K562 (cell line): ENCODE results near the gene MTFR2. TPM values are rescaled to one million over a fixed set of nuclear protein-coding genes. Genes with fewer than 3 reads are reported as not detected.

ENCODE experiments used
- AFF4 ChIP-seq: sonication (generic); formaldehyde crosslinking; IDR thresholded peaks from 2 replicates; pipeline ENCODE4 v1.8.0; 2023; ENCODE audit warnings: mild to moderate bottlenecking, missing genetic modification reagents
- BRCA1 ChIP-seq, 2 experiments: fragments of 450-650 bp in 1 of 2; sonication (generic) in 1 of 2; formaldehyde crosslinking in 1 of 2; IDR thresholded peaks; 2 replicates each; pipeline versions ENCODE4 v1.5.0 to v1.6.1; 2017 to 2020; ENCODE audit warnings: mild to moderate bottlenecking in 1 of 2, missing genetic modification reagents in 1 of 2
- C11orf30 ChIP-seq: fragments of 450-650 bp; IDR thresholded peaks from 2 replicates; pipeline ENCODE4 v1.6.1; 2016; ENCODE audit warnings: low read depth, mild to moderate bottlenecking
- CXXC5 ChIP-seq: fragments of 250-450 bp; sonication (Bioruptor Pico); IDR thresholded peaks from 2 replicates; pipeline ENCODE4 v1.8.0; 2022; ENCODE audit warnings: inconsistent platforms, mild to moderate bottlenecking, moderate library complexity
- DACH1 ChIP-seq: fragments of 450-650 bp; IDR thresholded peaks from 2 replicates; pipeline ENCODE4 v1.6.1; 2018; ENCODE audit not compliant: partially characterized antibody
- E2F3 ChIP-seq: fragments of 250-450 bp; sonication (Bioruptor Pico); IDR thresholded peaks from 2 replicates; pipeline ENCODE4 v1.4.0; 2020; ENCODE audit warnings: mild to moderate bottlenecking
- FOXA1 ChIP-seq: fragments of 450-650 bp; IDR thresholded peaks from 2 replicates; pipeline ENCODE4 v1.6.1; 2016; ENCODE audit warnings: mild to moderate bottlenecking, borderline replicate concordance
- HNRNPK ChIP-seq: fragments of 200-400 bp; formaldehyde crosslinking; IDR thresholded peaks from one replicate; pipeline ENCODE4 v1.6.1; 2018; ENCODE audit warnings: mild to moderate bottlenecking, low read depth, low read length; ENCODE audit not compliant: poor library complexity, severe bottlenecking
- IRF2 ChIP-seq: sonication (generic); formaldehyde crosslinking; IDR thresholded peaks from 2 replicates; pipeline ENCODE4 v1.8.1; 2022; ENCODE audit warnings: mild to moderate bottlenecking, missing genetic modification reagents
- LEF1 ChIP-seq: fragments of 450-650 bp; IDR thresholded peaks from 2 replicates; pipeline ENCODE4 v1.6.1; 2016; ENCODE audit warnings: mild to moderate bottlenecking
- MAFF ChIP-seq: IDR thresholded peaks from 2 replicates; pipeline ENCODE4 v1.6.1; 2012; ENCODE audit warnings: low read length, improper control_type of control experiment
- MTA3 ChIP-seq: fragments of 450-650 bp; formaldehyde crosslinking; IDR thresholded peaks from 2 replicates; pipeline ENCODE4 v1.6.1; 2017; ENCODE audit warnings: mild to moderate bottlenecking, borderline replicate concordance
- NFYB ChIP-seq: IDR thresholded peaks from 2 replicates; pipeline ENCODE4 v1.6.1; 2011; ENCODE audit warnings: mild to moderate bottlenecking, moderate library complexity; ENCODE audit not compliant: insufficient read length; ENCODE audit errors: extremely low read depth
- SMAD1 ChIP-seq: fragments of 150-350 bp; IDR thresholded peaks from 2 replicates; pipeline ENCODE4 v1.6.1; 2014; ENCODE audit warnings: low read length, low read depth; ENCODE audit not compliant: partially characterized antibody
- SNAPC5 ChIP-seq: fragments of 250-450 bp; sonication (Bioruptor Pico); IDR thresholded peaks from 2 replicates; pipeline ENCODE4 v1.8.0; 2021; ENCODE audit warnings: moderate library complexity, mild to moderate bottlenecking, inconsistent platforms
- ZBTB43 ChIP-seq: sonication (generic); formaldehyde crosslinking; IDR thresholded peaks from 2 replicates; pipeline ENCODE4 v1.8.0; 2023; ENCODE audit warnings: mild to moderate bottlenecking, missing genetic modification reagents
- ZKSCAN8 ChIP-seq: fragments of 200-800 bp; sonication (Bioruptor generic); IDR thresholded peaks from 2 replicates; pipeline ENCODE4 v1.6.1; 2016; ENCODE audit warnings: missing genetic modification characterization, missing compliant biosample characterization
- ZNF133 ChIP-seq: fragments of 250-450 bp; sonication (Bioruptor Pico); IDR thresholded peaks from 2 replicates; pipeline ENCODE4 v1.4.0; 2020; ENCODE audit warnings: mild to moderate bottlenecking
- ZNF253 ChIP-seq: fragments of 250-450 bp; sonication (Bioruptor Pico); conservative IDR thresholded peaks from 2 replicates; pipeline ENCODE4 v1.6.1; 2021; ENCODE audit warnings: mild to moderate bottlenecking
- ZNF436 ChIP-seq: fragments of 250-450, 450-650 bp; sonication (Bioruptor Pico); formaldehyde crosslinking; IDR thresholded peaks from 2 replicates; pipeline ENCODE4 v1.7.0; 2020; ENCODE audit warnings: mild to moderate bottlenecking
- ZNF699 ChIP-seq: fragments of 250-450 bp; sonication (Bioruptor Pico); IDR thresholded peaks from 2 replicates; pipeline ENCODE4 v1.8.0; 2021; ENCODE audit warnings: mild to moderate bottlenecking, moderate library complexity; ENCODE audit not compliant: insufficient replicate concordance
- polyA plus RNA-seq, 8 experiments: library from polyadenylated mRNA; depleted of rRNA in 4 of 8; stranded (reverse) in 5 of 8; unstranded in 3 of 8; fragments of >200 nt; fragmentation: Nextera tagmentation in 2 of 8; fragmentation: Illumina TruSeq in 1 of 8; extraction: Ambion mirVana in 2 of 8; extraction: Trizol in 1 of 8; gene quantifications; 2 replicates each; pipeline versions ENCODE4 v1.2.1 to v1.2.3, GENCODE V29; 2011 to 2014; ENCODE audit warnings: inconsistent platforms in 1 of 8, missing spikeins in 1 of 8
- total RNA-seq, 7 experiments: library from RNA; depleted of rRNA in 6 of 7; stranded (reverse); fragments of >200 nt in 6 of 7; fragmentation: Illumina TruSeq in 2 of 7; extraction: Trizol in 2 of 7; gene quantifications; 2 replicates each; pipeline versions ENCODE4 v1.2.1 to v1.2.3, GENCODE V29; 2011 to 2021; ENCODE audit warnings: low replicate concordance in 1 of 7

Gene MTFR2
- total and polyA plus RNA-seq, 9 of the 15 experiments (the other 6 are each of a cell fraction or from before 2014, with no cell fraction given), result 10.1 to 63.3 (median 45.9) TPM

- TF ChIP-seq MAFF (peak; percentile 34; the same call in 1 of the 2 replicates), SMAD1 (no peak), MTA3 (peak; percentile 97), CXXC5 (peak; percentile 94), HNRNPK (no peak), ZNF436 (no peak), BRCA1 (IDR thresholded peaks at IDR 0.05) (no peak), BRCA1 (CRISPR knock-in tag; IDR thresholded peaks at IDR 0.05) (no peak), SNAPC5 (CRISPR knock-in tag) (no peak), AFF4 (CRISPR knock-in tag) (peak; percentile 76), ZNF253 (CRISPR knock-in tag) (0 out of 2 replicates have a peak, but pooled peaks have one; percentile 62), ZKSCAN8 (CRISPR knock-in tag) (no peak), C11orf30 (peak; percentile 96), DACH1 (no peak), ZBTB43 (CRISPR knock-in tag) (no peak), ZNF699 (CRISPR knock-in tag) (no peak), IRF2 (CRISPR knock-in tag) (no peak), E2F3 (peak; percentile 72; the same call in 1 of the 2 replicates), NFYB (peak; percentile 98), LEF1 (no peak), ZNF133 (no peak), FOXA1 (no peak)
These were observed at the start of gene MTFR2 (continued) for GRCh38 chr6:136249811-136250685.
